Pancreas (tissue), 10 donors: Measurements from ENCODE around the gene DPP4. TPM values are rescaled to one million over a fixed set of nuclear protein-coding genes. Genes with fewer than 3 reads are reported as not detected.

Experiments
- ATAC-seq, 4 donors: fragments of 200-7000 bp; cut with Tn5 transposase; one replicate each; pipeline versions ENCODE4 v1.8.0 to v1.9.1; 2020; ENCODE audit warnings: mild to moderate bottlenecking in 4 of 4, moderate library complexity in 4 of 4
- DNase-seq, 6 donors: peaks; one replicate each; pipeline ENCODE4 v3.0.0-alpha.2; 2020
- FAIRE-seq: peaks from 2 replicates; lab custom pipeline; 2012; peaks lifted over from hg19 to GRCh38; lab: Jason Lieb, UNC
- H3K27ac ChIP-seq, 4 donors: fragments of 200-600 bp; sonication (generic); 1 replicate in 3 of 4; 2 replicates in 1 of 4; pipeline versions ENCODE4 v1.5.0 to v1.8.0; 2020
- H3K27me3 ChIP-seq, 4 donors: fragments of 200-600 bp; one replicate each; pipeline ENCODE4 v1.8.0; 2021
- H3K36me3 ChIP-seq, 3 donors: fragments of 200-600 bp; sonication (generic) in 1 of 3; one replicate each; pipeline versions ENCODE4 v1.5.0 to v1.8.0; 2020 to 2021
- H3K4me1 ChIP-seq, 3 donors: fragments of 200-600 bp; one replicate each; pipeline ENCODE4 v1.8.0; 2021
- H3K4me3 ChIP-seq, 4 donors: fragments of 200-600 bp; sonication (generic) in 2 of 4; one replicate each; pipeline versions ENCODE4 v1.5.0 to v1.8.0; 2020 to 2021
- H3K9me3 ChIP-seq, 4 donors: fragments of 200-600 bp; one replicate each; pipeline ENCODE4 v1.8.0; 2021
- WGBS, 2 donors: extraction: QIAGEN DNeasy Blood & Tissue Kit; methylation state at CpG; one replicate each; pipeline ENCODE4 v1.1.7; 2013; 5-methylcytosine and 5-hydroxymethylcytosine counted together
- intact Hi-C, 3 donors: fragments of 100-400 bp; cut with DNase I; formaldehyde crosslinking; loops; one replicate each; pipeline versions ENCODE4 v1.11.1 to v1.14.2; 2022
- polyA plus RNA-seq, 2 donors: library from polyadenylated mRNA; stranded (reverse); fragments of 200-250 nt; gene quantifications; one replicate each; pipeline ENCODE4 v1.2.3, GENCODE V29; 2013
- total RNA-seq, 6 donors: library from RNA; stranded (reverse); fragmentation: NEBNext Ultra II Directional in 4 of 6; extraction: Animal tissue kit (Norgen Biotek cat#: 25700) in 4 of 6; gene quantifications; one replicate each; pipeline versions ENCODE4 v1.2.1 to v1.2.4, GENCODE V29; 2021 to 2023
- TF ChIP-seq, protein P1 (sequence below), 4 donors: fragments of 200-600 bp; sonication (generic) in 3 of 4; IDR thresholded peaks; one replicate each; pipeline versions ENCODE4 v1.5.0 to v1.8.0; 2021; ENCODE audit warnings: antibody characterized with exemption in 4 of 4
- donor health status: healthy with polysubstance abuse.
- donor health status: DM: no; HTN: no; CAD: no; lungs with moderate emphysema.
- donor health status: DM: no; HTN: no; CAD: no.
- donor health status: control.
- donor health status: control.
- donor health status: Bipolar disorder and iron deficiency.
- donor health status: DM: yes; HTN: yes; CAD: no.
- donor health status: DM: no; HTN: no; CAD: no.
- donor health status: DM: no; HTN: no; CAD: no.
- donor health status: DM: yes; HTN: yes; CAD: no.

Gene DPP4
- total and polyA plus RNA-seq, 8 donors, result 0.98 to 6.4 (median 2.4) TPM

DNA sequence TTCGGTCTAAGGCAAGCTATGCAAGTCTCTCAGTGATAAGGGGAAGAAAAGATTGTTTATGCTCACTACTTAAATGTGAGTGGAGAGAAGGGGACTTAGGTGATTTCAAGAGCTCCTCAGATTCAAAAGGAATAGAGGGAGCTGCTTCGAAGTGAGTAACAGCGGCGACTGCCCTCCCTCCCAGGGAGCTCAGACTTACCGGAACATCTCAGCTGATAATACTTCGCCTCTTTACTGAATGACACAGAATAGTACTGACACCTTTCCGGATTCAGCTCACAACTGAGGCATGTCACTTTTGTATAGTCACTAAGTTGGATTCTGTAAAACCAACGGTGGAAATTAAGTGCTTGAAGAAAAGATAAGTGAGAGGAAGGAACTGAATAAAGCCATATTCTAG lies 55.5 kb downstream of the DPP4 start:
- intact Hi-C loops, result no loop called here
- no peak overlapping the region for H3K27ac ChIP-seq
- TF ChIP-seq, protein P1, sequence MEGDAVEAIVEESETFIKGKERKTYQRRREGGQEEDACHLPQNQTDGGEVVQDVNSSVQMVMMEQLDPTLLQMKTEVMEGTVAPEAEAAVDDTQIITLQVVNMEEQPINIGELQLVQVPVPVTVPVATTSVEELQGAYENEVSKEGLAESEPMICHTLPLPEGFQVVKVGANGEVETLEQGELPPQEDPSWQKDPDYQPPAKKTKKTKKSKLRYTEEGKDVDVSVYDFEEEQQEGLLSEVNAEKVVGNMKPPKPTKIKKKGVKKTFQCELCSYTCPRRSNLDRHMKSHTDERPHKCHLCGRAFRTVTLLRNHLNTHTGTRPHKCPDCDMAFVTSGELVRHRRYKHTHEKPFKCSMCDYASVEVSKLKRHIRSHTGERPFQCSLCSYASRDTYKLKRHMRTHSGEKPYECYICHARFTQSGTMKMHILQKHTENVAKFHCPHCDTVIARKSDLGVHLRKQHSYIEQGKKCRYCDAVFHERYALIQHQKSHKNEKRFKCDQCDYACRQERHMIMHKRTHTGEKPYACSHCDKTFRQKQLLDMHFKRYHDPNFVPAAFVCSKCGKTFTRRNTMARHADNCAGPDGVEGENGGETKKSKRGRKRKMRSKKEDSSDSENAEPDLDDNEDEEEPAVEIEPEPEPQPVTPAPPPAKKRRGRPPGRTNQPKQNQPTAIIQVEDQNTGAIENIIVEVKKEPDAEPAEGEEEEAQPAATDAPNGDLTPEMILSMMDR (IDR thresholded peaks at IDR 0.05), result no peak
- H3K4me1 ChIP-seq, result peaks cover 0 to 10% (median 10%) of the 10 kb centered on the region in 3 donors
- ATAC-seq (no peak), DNase-seq (no peak), FAIRE-seq (no peak)
- H3K27me3 ChIP-seq, result no peaks in the 10 kb centered on the region
- H3K4me3 ChIP-seq, result no peak overlapping the region
- H3K9me3 ChIP-seq, result no peaks in the 10 kb centered on the region
- no peaks in the 10 kb centered on the region for H3K36me3 ChIP-seq
- 77 to 89% methylated on average over 8 of the region's 8 CpGs for WGBS, 2 donors

DNA sequence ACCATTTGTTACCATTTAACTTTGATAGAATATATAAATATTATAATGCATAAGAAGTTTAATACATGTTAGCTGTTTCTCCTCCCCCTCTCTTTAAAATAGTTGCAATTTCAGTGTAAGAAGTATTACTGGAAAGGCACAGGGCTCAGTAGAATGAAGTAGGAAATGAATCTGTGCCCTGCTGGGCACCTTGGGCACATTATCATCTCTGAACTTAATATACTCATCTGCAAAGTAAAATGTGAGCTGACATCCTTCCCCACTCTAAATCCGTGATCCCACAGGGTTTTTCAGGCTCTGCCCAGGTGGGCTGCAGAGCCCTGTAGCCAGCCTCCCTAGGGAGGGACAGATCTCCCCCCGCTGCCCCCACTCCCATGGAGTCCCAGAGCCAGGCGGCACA lies 56.8 kb downstream of the DPP4 start:
- no peak overlapping the region for H3K4me3 ChIP-seq
- no peak for DNase-seq
- H3K4me1 ChIP-seq, result peaks cover 0 to 3% (median 2%) of the 10 kb centered on the region in 3 donors
- no peaks in the 10 kb centered on the region for H3K9me3 ChIP-seq
- ATAC-seq, result no peak
- no peaks in the 10 kb centered on the region for H3K27me3 ChIP-seq
- H3K27ac ChIP-seq, result no peak overlapping the region
- 66 to 82% methylated on average over 3 of the region's 3 CpGs for WGBS, 2 donors
- FAIRE-seq, result no peak
- TF ChIP-seq, protein P1 (IDR thresholded peaks at IDR 0.05), result no peak
- no peaks in the 10 kb centered on the region for H3K36me3 ChIP-seq
- intact Hi-C loops, result no loop called here

DNA sequence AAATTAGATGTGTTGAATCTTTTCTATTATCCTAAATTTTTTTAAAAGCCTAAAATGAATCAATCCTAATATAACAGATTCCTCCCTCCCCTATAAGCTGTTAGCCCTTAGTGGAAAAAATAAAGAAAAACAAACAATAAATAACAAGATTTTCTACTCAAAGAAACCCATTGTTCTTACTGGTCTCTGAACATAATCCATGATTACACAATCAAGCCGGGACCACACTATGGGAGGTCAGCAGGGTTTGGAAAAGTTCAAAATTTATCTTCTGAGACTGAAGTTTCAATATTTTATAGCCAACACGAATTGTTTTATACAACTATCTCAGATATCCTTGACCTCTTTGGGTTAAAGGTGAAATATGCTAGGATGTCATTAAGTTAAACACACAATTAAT lies 57.9 kb downstream of the DPP4 start:
- Histone ChIP-seq H3K4me1 (no peaks in the 10 kb centered on the region), H3K9me3 (no peaks in the 10 kb centered on the region), H3K27me3 (no peaks in the 10 kb centered on the region), H3K36me3 (no peaks in the 10 kb centered on the region), H3K27ac (no peak overlapping the region), H3K4me3 (no peak overlapping the region)
- WGBS, 2 donors, result 27 to 41% methylated on average over 2 of the region's 2 CpGs
- no peak for ATAC-seq
- DNase-seq, result no peak
- FAIRE-seq, result no peak
- intact Hi-C loops, result no loop called here
- TF ChIP-seq, protein P1 (IDR thresholded peaks at IDR 0.05), result no peak

DNA sequence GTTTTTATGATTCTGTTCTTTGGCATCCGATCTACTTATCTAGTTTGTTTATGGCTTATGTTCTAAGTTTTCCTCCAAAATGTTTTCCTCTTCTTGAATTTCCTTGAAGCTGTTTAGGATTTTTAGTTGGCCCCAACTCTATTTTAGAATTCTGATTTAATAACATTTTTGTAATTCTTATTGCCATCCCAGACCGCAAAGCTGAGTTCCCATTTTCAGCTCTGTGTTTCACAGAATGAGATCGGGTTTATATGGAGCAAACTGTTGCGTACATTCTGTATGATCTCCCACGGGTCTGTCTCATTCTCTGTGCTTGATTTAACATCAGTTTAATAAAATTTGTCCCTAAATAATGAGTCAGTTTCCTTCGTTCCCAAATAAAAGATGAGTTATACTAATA lies 59.3 kb downstream of the DPP4 start:
- no peak for FAIRE-seq
- no peaks in the 10 kb centered on the region for H3K9me3 ChIP-seq
- no peak for ATAC-seq
- 71 to 73% methylated on average over 6 of the region's 6 CpGs for WGBS, 2 donors
- H3K36me3 ChIP-seq, result no peaks in the 10 kb centered on the region
- H3K4me3 ChIP-seq, result no peak overlapping the region
- no peak overlapping the region for H3K27ac ChIP-seq
- no peak for DNase-seq
- intact Hi-C loops, result no loop called here
- no peaks in the 10 kb centered on the region for H3K4me1 ChIP-seq
- TF ChIP-seq, protein P1 (IDR thresholded peaks at IDR 0.05), result no peak
- no peaks in the 10 kb centered on the region for H3K27me3 ChIP-seq

DNA sequence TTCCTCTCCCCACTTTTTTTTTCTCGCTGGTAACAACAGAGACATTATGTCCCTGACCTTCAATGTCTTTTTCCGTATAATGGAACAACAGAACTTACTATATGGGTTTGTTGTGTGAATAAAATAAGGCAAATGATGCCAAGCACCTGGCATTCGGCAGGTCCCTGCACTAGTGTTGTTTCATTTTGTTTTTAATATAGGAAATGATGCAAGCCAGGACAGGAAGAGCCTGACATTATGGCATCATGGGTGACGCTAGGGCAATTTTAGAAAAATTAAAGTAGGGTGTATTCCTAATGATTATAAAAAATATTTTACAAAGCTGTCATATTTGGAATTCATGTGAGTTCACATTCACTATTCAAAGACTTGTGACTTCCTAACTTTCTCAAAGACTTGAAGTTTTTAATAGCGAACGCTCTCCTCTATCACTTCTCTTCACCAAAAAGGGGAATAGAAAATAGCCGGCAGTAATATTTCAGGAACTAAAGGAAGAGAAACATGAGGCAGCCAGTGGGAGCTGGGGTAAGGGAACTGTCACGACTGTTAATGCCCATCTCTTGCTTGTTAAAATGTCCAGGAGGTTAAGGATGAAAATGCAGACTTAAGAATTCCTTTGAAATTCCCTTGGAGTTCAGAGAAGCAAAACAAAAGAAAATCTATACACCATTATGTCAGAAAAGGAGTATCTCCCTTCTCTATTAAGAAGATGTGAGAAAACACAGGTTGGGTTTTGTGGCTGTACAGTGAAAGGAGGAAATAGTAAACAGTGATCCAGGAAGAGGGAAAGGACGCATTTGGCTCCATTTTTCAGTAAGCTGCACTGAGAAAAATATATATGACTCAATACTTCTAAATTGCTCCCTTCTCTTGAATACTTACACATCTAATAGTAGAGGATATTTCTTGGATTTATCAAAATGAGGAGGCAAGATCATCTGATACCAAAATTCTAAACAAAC lies 60.2 kb downstream of the DPP4 start:
- ATAC-seq (peak in 2 of 4 donors; percentile 55 to 68), DNase-seq (no peak), FAIRE-seq (no peak)
- intact Hi-C loops, result no loop called here
- Histone ChIP-seq H3K27me3 (no peaks in the 10 kb centered on the region), H3K27ac (no peak overlapping the region), H3K9me3 (no peaks in the 10 kb centered on the region), H3K4me1 (no peaks in the 10 kb centered on the region), H3K4me3 (no peak overlapping the region), H3K36me3 (no peaks in the 10 kb centered on the region)
- 72 to 84% methylated on average over 9 of the region's 9 CpGs for WGBS, 2 donors
- TF ChIP-seq, protein P1 (IDR thresholded peaks at IDR 0.05), result no peak
